ENCODE measurements around the gene MACROD2.
"Not testable (repeated sequence)": the region's sequence is repeated elsewhere in the genome, so short reads cannot be mapped to it uniquely, and the experiment has no call there.

MACROD2 gene

GRCh38 chr20:15100506-15101160 lies 1105.3 kb downstream of the MACROD2 start:
- no peak for DNase-seq (ENCODE audit: low spot score)

GRCh38 chr20:15107931-15108330 lies 1112.6 kb downstream of the MACROD2 start:
- no peak for DNase-seq (ENCODE audit: low spot score)

- DNase-seq (ENCODE audit: low spot score), result no peak
Measured at GRCh38 chr20:15109494-15109893, 1114.2 kb downstream of the MACROD2 start.

GRCh38 chr20:15111654-15112053 lies 1116.3 kb downstream of the MACROD2 start:
- no peak for DNase-seq (ENCODE audit: low spot score)

- no peak for DNase-seq (ENCODE audit: low spot score)
Measured at GRCh38 chr20:15113144-15113773, 1117.9 kb downstream of the MACROD2 start.

GRCh38 chr20:15119852-15120487 lies 1124.7 kb downstream of the MACROD2 start:
- no peak for DNase-seq (ENCODE audit: low spot score)

- no peak for DNase-seq (ENCODE audit: low spot score)
Measured at GRCh38 chr20:15122613-15123012, 1127.3 kb downstream of the MACROD2 start.

- no peak for DNase-seq (ENCODE audit: low spot score)
Measured at GRCh38 chr20:15131176-15131575, 1135.9 kb downstream of the MACROD2 start.

GRCh38 chr20:15138548-15139126 lies 1143.3 kb downstream of the MACROD2 start:
- no peak for DNase-seq (ENCODE audit: low spot score)

GRCh38 chr20:15139522-15139921 lies 1144.2 kb downstream of the MACROD2 start:
- DNase-seq (ENCODE audit: low spot score), result no peak

- no peak for DNase-seq (ENCODE audit: low spot score)
Measured at GRCh38 chr20:15140286-15140685, 1145.0 kb downstream of the MACROD2 start.

GRCh38 chr20:15140940-15141339 lies 1145.6 kb downstream of the MACROD2 start:
- DNase-seq (ENCODE audit: low spot score), result not testable (repeated sequence)

GRCh38 chr20:15141861-15142260 lies 1146.5 kb downstream of the MACROD2 start:
- DNase-seq (ENCODE audit: low spot score), result no peak

GRCh38 chr20:15143478-15143877 lies 1148.2 kb downstream of the MACROD2 start:
- no peak for DNase-seq (ENCODE audit: low spot score)

- no peak for DNase-seq (ENCODE audit: low spot score)
Measured at GRCh38 chr20:15144916-15145315, 1149.6 kb downstream of the MACROD2 start.

- no peak for DNase-seq (ENCODE audit: low spot score)
Measured at GRCh38 chr20:15146948-15147347, 1151.6 kb downstream of the MACROD2 start.

GRCh38 chr20:15154070-15154469 lies 1158.8 kb downstream of the MACROD2 start:
- no peak for DNase-seq (ENCODE audit: low spot score)

- DNase-seq (ENCODE audit: low spot score), result no peak
Measured at GRCh38 chr20:15155848-15156401, 1160.6 kb downstream of the MACROD2 start.

GRCh38 chr20:15158533-15158932 lies 1163.2 kb downstream of the MACROD2 start:
- no peak for DNase-seq (ENCODE audit: low spot score)

GRCh38 chr20:15162079-15162647 lies 1166.8 kb downstream of the MACROD2 start:
- DNase-seq (ENCODE audit: low spot score), result no peak

- no peak for DNase-seq (ENCODE audit: low spot score)
Measured at GRCh38 chr20:15163632-15164031, 1168.3 kb downstream of the MACROD2 start.

- no peak for DNase-seq (ENCODE audit: low spot score)
Measured at GRCh38 chr20:15164726-15165125, 1169.4 kb downstream of the MACROD2 start.
